CD4-positive, alpha-beta T cell treated with Interleukin-4 for 4 hours (primary cell): Measurements from ENCODE around the gene TCF7L1.
"Not testable (repeated sequence)": the region's sequence is repeated elsewhere in the genome, so short reads cannot be mapped to it uniquely, and the experiment has no call there.

Experiments used
- DNase-seq: peaks from one replicate; pipeline ENCODE4 v3.0.0-alpha.2; 2020

The TCF7L1 gene

GRCh38 chr2:85132397-85132796 lies 795 bp upstream of the TCF7L1 start:
- DNase-seq = no peak

DNA sequence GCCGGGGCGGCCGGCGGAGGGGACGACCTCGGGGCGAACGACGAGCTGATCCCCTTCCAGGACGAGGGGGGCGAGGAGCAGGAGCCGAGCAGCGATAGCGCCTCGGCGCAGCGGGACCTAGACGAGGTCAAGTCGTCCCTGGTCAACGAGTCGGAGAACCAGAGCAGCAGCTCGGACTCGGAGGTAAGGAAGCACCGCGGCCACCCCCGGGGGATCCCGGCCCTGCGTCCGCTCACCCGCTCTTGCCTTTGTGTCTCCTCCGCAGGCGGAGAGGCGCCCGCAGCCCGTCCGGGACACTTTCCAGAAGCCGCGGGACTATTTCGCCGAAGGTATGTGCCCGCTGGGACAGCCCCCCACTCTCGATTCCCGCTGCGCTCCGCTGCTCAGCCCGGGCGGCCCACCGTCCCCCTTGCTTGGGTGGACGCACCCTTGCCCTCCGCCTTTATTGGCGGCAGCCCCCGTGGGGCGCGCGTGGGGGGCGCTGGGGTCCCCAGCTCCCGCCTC lies 611 bp downstream of the TCF7L1 start:
- no peak for DNase-seq

DNA sequence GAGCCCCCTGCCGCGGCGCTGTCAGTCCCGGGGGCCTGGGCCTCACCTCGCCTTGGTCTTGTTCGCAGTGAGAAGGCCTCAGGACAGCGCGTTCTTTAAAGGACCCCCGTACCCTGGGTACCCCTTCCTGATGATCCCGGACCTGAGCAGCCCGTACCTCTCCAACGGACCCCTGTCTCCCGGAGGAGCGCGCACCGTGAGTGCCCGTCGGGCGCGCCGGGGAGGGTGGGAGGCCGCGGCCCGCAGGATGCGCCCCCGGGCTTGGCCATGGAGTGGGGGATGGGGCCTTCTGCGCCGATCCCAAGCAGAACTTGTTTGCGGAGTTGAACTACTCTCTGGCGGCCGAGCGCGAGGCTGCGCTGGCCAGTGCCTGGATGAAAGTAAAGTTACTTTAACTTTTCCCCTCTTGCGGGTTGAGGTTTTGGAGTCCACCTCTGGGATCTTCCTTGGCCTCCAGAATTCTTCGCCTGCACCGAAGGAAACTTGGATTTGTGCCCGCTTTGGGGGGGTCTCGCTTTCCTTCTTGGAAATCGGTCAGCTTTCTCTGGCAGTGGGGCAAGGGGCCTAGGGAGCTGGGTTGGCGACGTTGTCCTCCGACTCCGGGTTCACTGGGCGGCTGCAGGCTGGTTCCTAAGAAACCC lies 1.2 kb downstream of the TCF7L1 start:
- no peak for DNase-seq

- no peak for DNase-seq
Measured at GRCh38 chr2:85134896-85135659, 1.9 kb downstream of the TCF7L1 start.

GRCh38 chr2:85135660-85135914 lies 2.4 kb downstream of the TCF7L1 start:
- DNase-seq = no peak

- DNase-seq = no peak
Measured at GRCh38 chr2:85137156-85137555, 4.0 kb downstream of the TCF7L1 start.

GRCh38 chr2:85143463-85144082 lies 10.4 kb downstream of the TCF7L1 start:
- DNase-seq = no peak

DNA sequence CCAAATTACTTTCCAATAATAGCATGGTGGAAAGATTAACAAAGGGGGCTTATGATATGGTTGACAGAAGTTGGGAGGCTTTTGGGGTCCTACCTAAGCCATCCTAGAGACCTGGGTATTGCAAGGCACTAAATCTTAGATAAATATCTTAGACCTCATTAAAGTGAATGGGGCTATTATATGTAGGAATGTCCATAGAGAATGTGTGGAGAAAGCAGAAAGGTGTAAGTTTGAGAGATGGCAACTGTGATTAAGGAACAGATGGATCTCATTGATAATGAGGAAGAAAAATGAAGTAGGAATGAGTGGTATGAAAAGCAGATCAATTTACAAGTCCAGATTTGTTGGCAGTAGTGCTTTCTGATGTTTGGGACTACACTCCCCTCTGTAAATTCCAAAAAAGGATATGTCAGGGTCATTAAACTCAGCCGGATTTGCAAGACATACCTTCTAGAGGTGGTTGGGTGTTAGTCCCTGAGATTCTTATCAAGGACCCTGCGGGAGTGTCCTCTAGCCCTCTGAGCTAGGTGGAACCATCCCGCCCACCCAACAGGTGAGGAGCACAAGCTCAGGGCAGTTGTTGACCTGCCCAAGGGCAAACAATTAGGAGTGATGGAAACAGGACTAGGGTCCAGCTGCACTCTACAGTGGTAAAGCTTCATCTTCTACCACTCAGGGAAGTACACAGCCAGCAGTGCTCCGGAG lies 12.1 kb downstream of the TCF7L1 start:
- DNase-seq = no peak

- DNase-seq = no peak
Measured at GRCh38 chr2:85148190-85148589, 15.0 kb downstream of the TCF7L1 start.

DNA sequence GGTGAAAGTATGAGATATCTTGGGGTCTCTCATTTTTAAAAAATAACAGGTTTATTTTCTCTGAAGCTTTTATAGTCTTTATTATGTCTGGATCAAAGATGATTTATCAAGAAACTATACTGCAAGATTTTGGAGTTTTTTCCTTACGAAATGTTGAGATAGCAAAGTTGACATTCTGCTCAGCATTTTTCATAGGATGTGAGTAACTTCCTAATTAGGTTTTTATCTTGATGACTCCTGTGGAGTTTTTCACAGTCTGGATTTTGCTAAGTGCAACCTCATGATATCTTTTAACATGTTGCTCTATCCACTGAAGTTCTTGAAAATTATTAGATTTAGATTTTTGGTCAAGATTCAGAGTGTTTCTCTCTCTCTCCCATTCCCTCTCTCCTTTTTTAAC lies 17.8 kb downstream of the TCF7L1 start:
- DNase-seq = no peak

DNA sequence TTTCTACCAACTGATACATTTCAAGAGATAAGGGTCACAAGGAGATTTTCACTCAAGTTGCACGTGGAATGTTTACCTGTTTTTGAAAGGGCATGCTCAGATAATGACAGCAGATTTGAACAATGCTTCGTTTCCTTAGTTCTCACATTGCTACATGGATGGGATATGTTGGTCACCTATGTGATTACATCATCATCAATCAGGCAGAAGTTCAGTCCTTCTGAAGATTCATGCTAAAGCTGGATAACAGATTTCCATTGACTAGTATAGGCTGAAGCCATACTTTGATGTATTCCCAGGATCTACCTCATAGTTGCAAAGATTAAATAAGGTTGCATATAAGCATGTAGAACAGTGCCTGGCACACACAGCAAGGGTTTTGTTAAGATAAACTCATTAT lies 19.7 kb downstream of the TCF7L1 start:
- no peak for DNase-seq

- no peak for DNase-seq
Measured at GRCh38 chr2:85154048-85154753, 21.0 kb downstream of the TCF7L1 start.

- DNase-seq = not testable (repeated sequence)
Measured at GRCh38 chr2:85155082-85155481, 21.9 kb downstream of the TCF7L1 start.

DNA sequence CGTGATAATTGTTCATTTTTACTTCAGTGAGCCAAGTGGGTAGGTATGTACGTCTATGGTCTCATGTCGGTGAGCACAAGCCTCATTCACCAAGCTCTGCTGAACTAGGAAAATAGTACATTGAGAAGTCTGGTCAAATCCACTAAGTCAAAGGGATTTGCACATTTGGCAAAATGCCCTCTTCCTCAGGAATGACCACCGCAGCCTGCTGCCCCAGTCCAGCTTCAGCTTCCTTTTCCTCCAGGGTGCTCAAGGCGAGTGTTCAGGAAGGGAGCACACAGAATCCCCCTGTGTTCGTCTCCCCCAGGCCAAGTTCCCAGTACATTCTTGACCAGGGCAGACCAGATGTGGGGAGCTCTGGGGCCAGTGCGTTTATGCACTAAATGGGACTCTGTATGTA lies 23.0 kb downstream of the TCF7L1 start:
- DNase-seq = no peak

GRCh38 chr2:85156619-85157018 lies 23.4 kb downstream of the TCF7L1 start:
- DNase-seq = no peak

DNA sequence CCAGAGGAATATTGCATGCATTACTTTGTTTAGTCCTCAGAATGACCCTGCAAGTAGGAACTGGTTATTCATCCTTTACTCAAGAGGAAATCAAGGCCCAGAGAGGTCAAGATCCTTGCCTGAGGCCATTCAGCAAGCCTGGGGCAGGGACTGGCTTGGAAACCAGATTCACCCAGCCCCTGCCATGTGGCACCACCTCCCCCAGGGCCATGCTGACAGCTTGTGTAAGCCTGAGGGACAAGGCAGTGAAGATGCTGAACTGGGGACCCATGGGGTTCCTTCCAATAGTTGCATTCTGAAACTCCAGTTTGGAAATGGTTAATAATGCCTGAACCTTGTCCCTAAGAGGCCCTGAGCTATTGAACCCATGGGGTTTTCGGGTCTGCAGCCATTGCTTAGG lies 24.2 kb downstream of the TCF7L1 start:
- no peak for DNase-seq

DNA sequence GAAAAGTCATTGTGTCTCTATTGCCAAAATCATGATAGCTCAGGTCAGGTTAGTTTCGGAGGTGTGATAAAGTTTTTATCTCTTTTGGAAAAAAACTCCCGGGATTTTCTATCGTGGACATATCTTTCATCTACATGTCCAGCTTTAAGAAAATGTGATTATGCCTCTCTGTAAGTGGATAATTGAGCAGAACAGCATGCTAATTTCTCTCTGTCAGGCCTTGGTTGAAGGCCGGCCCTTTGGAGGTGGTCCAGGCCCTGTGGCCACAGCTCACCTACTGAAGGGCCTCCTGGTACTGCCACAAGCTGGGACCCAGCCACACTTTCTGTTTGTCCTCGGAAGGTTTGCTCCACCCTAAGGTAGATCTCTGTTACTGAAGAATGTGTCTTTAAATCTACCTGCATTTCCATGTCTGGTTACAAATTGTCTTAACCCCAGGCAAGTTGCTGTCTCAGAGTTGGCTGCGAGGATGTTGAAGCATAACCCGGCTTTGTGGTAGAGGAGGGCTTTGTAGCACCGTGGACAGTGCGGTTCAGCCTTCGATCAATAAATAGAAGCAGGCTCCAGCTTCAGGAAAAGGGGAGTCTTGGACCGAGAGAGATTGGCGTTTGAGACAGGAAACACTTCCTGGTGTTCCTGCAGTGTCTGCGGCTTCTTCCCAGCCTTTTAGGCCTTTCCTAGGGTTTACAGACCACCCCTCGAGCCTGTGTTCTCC lies 25.5 kb downstream of the TCF7L1 start:
- no peak for DNase-seq

- DNase-seq = no peak
Measured at GRCh38 chr2:85159589-85159988, 26.4 kb downstream of the TCF7L1 start.

DNA sequence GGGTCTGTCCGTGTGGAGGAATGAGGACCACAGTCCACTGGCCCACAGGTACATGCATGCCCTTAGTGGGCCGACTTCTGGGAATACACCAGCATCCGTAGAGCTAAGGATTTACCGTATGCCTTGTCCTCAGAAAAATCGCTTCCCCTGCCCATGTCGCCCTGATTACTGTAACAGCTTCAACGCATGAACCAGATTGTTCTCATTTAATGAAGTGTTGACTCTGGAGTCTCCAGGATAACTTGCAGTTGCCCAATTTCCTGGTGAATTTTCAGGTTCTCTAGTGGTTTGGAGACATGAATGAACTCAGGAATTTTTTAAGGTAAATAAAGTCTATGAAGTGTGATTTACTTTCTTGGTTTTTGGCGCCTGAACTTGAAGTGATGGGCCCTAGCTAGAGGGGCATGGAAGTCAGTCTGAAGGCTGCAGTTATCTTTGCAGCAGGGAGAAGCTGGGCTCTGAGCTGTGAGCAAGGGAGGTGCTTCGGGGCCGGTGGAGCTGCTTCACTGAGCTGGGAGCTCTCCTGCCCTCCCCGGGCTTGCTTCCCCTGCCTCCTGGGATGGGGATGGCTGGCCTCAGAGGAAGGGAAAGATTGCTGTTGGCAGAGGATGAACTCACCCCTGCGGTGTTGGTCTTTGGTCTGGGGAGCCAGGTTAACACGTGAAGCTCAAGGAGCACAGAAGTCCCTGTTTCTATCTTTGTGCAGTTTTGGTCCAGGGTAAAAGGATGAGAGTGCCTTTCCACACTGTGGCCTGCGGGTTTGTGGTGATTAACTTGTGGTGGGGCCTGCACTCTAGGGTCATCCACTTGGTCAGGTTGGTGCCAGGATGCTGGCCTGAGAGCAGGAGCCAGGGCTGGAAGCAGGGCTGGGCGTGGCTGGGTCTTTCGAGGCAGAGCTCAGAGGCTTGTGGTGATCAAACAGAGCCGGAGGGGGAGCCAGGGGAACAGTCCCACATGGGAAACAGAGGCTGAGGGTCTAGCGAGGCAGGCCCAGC lies 28.1 kb downstream of the TCF7L1 start:
- no peak for DNase-seq

DNA sequence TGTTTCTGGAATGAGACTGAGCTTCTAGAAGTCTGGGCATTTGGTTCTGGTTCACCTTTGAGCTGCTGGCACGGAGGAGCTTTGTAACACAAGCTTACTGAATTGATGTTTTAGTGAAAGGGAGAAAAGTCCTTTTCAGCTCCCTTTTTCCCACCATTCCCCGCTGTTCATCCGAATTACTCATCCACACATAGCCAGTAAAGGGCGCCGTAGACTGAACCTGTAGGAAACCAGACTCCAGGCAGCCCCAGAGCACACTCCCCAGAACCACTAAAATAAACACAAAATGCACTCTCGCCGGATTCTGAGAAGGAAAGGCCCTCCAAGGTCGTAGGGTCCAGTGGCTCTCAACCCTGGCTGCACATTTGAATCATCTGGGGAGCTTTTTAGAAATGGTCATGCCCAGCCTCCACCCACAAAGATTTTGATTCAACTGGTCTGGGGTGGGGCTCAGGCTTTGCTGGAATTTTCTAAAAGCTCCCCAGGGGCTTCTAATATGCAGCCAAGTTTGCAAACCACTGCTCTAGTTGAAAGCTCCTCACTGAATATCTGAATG lies 29.6 kb downstream of the TCF7L1 start:
- DNase-seq = no peak

DNA sequence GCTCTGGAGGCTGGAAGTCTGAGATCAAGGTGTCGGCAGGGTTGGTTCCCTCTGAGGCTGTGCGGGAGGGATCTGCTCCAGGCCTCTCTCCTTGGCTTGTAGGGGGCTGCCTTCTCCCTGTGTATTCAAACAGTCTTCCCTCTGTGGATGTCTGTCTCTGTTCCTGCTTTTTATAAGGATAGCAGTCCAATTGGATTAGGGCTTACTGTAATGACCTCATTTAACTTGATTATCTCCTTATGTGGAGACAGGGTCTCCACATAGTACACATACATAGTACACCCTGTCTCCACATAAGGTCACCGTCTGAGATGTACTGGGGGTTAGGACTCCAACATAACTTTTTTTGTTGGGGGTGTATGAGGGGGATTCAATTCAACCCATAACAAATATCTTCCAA lies 30.5 kb downstream of the TCF7L1 start:
- DNase-seq = no peak
